ENCODE data around the gene TSPAN32.

TSPAN32 gene

GRCh38 chr11:2270322-2271076, 31.3 kb upstream of the TSPAN32 start, which contains the start of gene ASCL2:
Gene ASCL2, minus strand, starts transcription at chr11:2270588. Its CDS starts 256 bp downstream, at chr11:2270332.
- Mint-ChIP-seq H3K9me3 (peaks cover 2% of the 10 kb centered on the region), H3K4me1 (peaks cover 4% of the 10 kb centered on the region), H3K4me3 (peak within 1 kb of the TSS in 2 of 3 experiments; percentile 64 to 65)

GRCh38 chr11:2271077-2271326, 30.8 kb upstream of the TSPAN32 start:
- no peak overlapping the region for H3K27ac Mint-ChIP-seq
- no peak overlapping the region for H3K4me3 Mint-ChIP-seq
- TF ChIP-seq CTCF (IDR thresholded peaks at IDR 0.05; ENCODE audit: unreplicated experiment in 3 of 3), result no peak
- peaks cover 2% of the 10 kb centered on the region for H3K9me3 Mint-ChIP-seq
- H3K36me3 Mint-ChIP-seq (ENCODE audit: low read depth), result no peaks in the 10 kb centered on the region
- peaks cover 81% of the 10 kb centered on the region for H3K27me3 Mint-ChIP-seq (ENCODE audit: low read depth)
- peaks cover 4% of the 10 kb centered on the region for H3K4me1 Mint-ChIP-seq

More at GRCh38 chr11:2270322-2271076, 31.3 kb upstream of the TSPAN32 start, which contains the start of gene ASCL2:
- H3K36me3 Mint-ChIP-seq (ENCODE audit: low read depth), result no peaks in the 10 kb centered on the region
- no peak within 1 kb of the TSS for H3K27ac Mint-ChIP-seq
- peaks cover 81% of the 10 kb centered on the region for H3K27me3 Mint-ChIP-seq (ENCODE audit: low read depth)
- no peak for TF ChIP-seq CTCF (IDR thresholded peaks at IDR 0.05; ENCODE audit: unreplicated experiment in 3 of 3)

GRCh38 chr11:2271327-2272227, 30.2 kb upstream of the TSPAN32 start:
- Mint-ChIP-seq H3K27me3 (ENCODE audit: low read depth) (peaks cover 81% of the 10 kb centered on the region), H3K9me3 (peaks cover 2% of the 10 kb centered on the region), H3K27ac (no peak overlapping the region), H3K4me1 (peaks cover 4% of the 10 kb centered on the region), H3K36me3 (ENCODE audit: low read depth) (no peaks in the 10 kb centered on the region), H3K4me3 (peak overlapping the region; percentile 22 to 38 (median 25))
- no peak for TF ChIP-seq CTCF (IDR thresholded peaks at IDR 0.05; ENCODE audit: unreplicated experiment in 3 of 3)

- peak overlapping the region in 1 of 3 experiments; percentile 19 for H3K27ac Mint-ChIP-seq
- H3K36me3 Mint-ChIP-seq (ENCODE audit: low read depth), result no peaks in the 10 kb centered on the region
- peaks cover 76% of the 10 kb centered on the region for H3K27me3 Mint-ChIP-seq (ENCODE audit: low read depth)
- H3K4me1 Mint-ChIP-seq, result peaks cover 8% of the 10 kb centered on the region
- H3K4me3 Mint-ChIP-seq, result peak overlapping the region; percentile 54 to 72 (median 59)
- H3K9me3 Mint-ChIP-seq, result peaks cover 2% of the 10 kb centered on the region
- TF ChIP-seq CTCF (IDR thresholded peaks at IDR 0.05; ENCODE audit: unreplicated experiment in 3 of 3), result no peak
Measured at GRCh38 chr11:2272228-2272945, 29.4 kb upstream of the TSPAN32 start.

GRCh38 chr11:2272946-2273280, 28.9 kb upstream of the TSPAN32 start:
- Mint-ChIP-seq H3K27me3 (ENCODE audit: low read depth) (peaks cover 73% of the 10 kb centered on the region), H3K9me3 (peaks cover 5% of the 10 kb centered on the region), H3K4me1 (peaks cover 13% of the 10 kb centered on the region), H3K27ac (no peak overlapping the region), H3K4me3 (peak overlapping the region in 1 of 3 experiments; percentile 54), H3K36me3 (ENCODE audit: low read depth) (no peaks in the 10 kb centered on the region)
- no peak for TF ChIP-seq CTCF (IDR thresholded peaks at IDR 0.05; ENCODE audit: unreplicated experiment in 3 of 3)

All from nephron (organoid).